Left kidney (tissue), 2 donors: Measurements from ENCODE around the gene CFAP46. TPM values are rescaled to one million over a fixed set of nuclear protein-coding genes. Genes with fewer than 3 reads are reported as not detected.
"Not testable (repeated sequence)": the region's sequence is repeated elsewhere in the genome, so short reads cannot be mapped to it uniquely, and the experiment has no call there.

ENCODE experiments used
- DNase-seq: peaks from one replicate; pipeline ENCODE4 v3.0.0-alpha.2; 2013
- polyA plus RNA-seq: library from polyadenylated mRNA; unstranded; fragments of 120-200 nt; gene quantifications from one replicate; pipeline ENCODE4 v1.2.1, GENCODE V29; 2013; ENCODE audit not compliant: insufficient read length

The CFAP46 gene
- polyA plus RNA-seq, 1 donor, result 7.4 TPM

DNA sequence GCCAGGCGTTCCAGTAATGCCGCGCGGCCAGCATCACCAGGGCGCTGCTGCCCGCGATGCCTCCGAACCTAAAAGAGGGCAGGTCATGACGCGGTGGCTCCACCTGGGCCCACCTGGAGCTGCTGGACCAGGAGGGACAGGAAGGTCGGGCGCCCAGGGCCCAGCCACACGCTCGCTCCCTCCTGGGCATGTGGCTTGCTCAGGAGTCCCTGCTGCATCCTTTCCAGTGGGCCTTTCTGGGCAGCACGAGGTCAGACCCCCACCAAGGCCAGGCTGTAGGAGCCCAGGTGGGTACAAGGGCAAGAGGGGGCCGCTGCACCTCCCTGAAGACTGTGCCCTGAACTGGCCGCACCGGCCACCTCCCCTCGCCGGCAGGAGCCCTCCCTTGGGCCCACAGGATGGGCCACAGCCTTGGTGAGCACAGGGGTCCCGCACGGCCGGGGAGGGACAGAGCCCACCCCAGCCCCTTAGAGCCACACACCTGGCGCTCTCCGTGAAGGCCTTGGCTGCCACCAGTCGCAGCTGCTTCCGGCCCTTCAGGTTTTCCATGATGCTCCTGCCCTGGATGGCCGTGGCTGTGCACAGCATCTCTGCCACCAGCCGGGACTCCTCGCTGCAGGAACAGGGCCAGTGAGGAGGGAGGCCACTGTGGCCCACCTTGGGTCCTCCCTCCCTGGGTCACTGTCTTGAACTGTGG lies 43.2 kb downstream of the CFAP46 start:
- DNase-seq, result no peak

GRCh38 chr10:132898391-132899053 lies 43.8 kb downstream of the CFAP46 start:
- DNase-seq, result no peak

GRCh38 chr10:132897516-132898381 lies 44.6 kb downstream of the CFAP46 start:
- DNase-seq, result no peak

DNA sequence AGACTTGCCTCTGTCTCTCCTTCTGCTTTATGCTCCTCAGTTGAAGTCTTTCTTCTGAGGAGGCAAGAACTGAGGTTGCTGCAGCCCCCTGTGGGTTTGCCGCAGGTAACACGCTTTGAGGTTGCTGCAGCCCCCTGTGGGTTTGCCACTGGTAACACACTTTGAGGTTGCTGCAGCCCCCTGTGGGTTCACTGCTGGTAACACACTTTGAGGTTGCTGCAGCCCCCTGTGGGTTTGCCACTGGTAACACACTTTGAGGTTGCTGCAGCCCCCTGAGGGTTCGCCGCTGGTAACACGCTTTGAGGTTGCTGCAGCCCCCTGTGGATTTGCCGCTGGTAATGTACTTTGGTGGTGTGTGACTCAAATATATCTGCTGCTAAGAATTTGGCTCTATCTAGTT lies 48.6 kb downstream of the CFAP46 start:
- not testable (repeated sequence) for DNase-seq

GRCh38 chr10:132893090-132893489 lies 49.3 kb downstream of the CFAP46 start:
- DNase-seq, result no peak

DNA sequence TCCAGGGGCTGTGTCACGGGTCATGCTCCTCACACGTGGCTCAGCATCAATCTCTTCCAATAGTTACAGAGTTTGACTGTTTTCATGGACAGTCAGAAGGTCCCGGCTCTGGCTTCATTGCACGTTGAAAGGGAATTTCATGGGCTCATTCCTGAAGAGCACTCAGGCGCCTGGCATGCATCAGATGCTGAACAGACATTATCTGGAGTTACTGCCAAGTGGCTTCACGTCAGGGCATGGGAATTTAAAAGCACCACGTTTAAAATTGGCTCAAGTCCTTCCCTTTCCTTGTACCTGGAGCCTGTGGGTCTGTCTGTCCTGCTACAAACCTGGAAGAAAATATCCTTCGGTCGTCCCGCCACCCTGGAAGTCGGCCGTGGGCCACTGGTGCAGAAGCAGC lies 50.4 kb downstream of the CFAP46 start:
- no peak for DNase-seq

GRCh38 chr10:132891368-132891767 lies 51.0 kb downstream of the CFAP46 start:
- DNase-seq, result no peak

- no peak for DNase-seq
These were observed 52.1 kb downstream of the CFAP46 start for GRCh38 chr10:132890301-132890700.

GRCh38 chr10:132889556-132889955 lies 52.8 kb downstream of the CFAP46 start:
- DNase-seq, result no peak

DNA sequence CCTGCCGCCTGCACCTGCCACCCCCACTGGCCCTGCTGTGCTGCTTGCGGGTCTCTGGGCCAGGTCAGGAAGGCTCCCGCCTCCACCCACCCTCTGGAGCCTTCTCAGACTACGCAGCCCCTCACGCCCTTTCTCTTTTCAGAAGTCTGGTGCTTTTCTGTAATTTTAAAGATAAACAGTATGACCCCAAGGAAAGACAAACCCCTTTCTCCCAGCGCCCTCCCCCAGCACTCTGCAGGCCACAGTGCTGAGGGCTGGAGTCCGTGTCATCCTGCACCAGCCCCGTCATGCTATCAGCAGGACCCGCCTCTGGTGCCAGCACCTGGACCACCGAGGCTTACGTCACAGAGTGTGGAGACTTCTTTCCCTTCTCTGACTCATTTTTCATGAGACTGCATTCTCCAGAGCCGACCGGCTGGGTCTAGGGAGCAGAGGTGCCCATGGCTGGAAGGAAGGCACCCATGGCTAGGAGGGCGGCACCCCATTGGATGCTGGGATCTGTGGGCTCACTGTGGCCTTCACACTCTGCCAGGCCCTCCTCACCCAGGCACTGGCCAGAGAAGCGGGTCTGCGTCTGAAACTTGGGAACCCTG lies 53.4 kb downstream of the CFAP46 start:
- no peak for DNase-seq

DNA sequence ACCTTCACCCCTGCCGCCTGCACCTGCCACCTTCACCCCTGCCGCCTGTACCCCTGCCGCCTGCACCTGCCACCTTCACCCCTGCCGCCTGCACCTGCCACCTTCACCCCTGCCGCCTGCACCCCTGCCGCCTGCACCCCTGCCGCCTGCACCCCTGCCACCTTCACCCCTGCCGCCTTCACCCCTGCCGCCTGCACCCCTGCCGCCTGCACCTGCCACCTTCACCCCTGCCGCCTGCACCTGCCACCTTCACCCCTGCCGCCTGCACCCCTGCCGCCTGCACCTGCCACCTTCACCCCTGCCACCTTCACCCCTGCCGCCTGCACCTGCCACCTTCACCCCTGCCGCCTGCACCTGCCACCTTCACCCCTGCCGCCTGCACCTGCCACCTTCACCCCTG lies 53.9 kb downstream of the CFAP46 start:
- DNase-seq, result not testable (repeated sequence)

GRCh38 chr10:132886211-132887099 lies 55.9 kb downstream of the CFAP46 start:
- no peak for DNase-seq

- DNase-seq, result no peak
These were observed 56.7 kb downstream of the CFAP46 start for GRCh38 chr10:132885451-132886210.

DNA sequence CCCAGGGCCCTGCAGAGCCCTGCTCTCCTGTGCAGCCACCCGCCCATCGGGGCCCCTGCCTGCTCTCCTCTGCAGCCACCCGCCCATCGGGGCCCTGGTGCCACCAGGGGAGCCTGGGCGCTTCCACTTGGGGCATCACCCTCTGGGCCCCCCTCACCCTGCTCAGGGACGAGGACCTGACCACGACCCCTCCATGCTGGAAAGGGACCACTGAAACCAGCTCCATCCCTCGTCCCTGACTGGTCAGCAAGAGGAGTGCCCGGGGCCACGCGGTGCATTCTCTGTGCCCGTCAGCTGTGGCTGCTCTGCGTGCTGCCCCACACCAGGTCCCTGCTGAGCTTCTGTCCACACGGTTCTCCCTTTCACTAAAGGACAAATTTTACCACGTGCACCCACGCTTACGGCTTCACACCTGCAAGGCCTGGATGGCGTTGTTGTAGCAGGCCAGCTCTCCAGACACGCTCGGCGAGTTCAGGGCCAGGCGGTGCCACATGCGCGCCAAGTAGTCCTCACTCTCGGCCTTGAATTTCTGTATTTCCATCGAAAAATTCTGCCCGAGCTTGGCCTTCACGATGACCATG lies 57.6 kb downstream of the CFAP46 start:
- DNase-seq, result no peak

DNA sequence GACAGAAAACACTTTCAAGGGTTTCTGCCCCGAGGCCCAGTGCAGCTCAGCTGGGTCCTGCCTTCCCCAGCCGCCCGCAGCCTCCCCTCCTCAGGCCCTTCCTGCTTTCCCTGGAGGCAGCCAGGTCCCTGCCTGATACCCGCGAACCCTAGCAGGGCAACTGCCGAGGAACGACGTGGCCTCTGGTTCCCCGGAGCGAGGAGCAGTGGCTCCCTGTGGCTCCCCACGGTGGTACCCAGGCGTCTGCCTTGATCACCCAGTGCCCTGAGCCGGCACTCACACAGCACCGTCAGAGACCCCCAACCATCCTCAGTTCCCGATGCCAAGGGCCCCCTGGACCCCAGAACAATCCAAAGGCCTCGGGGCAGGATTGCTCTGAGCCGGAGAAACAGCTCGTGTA lies 58.3 kb downstream of the CFAP46 start:
- DNase-seq, result no peak

DNA sequence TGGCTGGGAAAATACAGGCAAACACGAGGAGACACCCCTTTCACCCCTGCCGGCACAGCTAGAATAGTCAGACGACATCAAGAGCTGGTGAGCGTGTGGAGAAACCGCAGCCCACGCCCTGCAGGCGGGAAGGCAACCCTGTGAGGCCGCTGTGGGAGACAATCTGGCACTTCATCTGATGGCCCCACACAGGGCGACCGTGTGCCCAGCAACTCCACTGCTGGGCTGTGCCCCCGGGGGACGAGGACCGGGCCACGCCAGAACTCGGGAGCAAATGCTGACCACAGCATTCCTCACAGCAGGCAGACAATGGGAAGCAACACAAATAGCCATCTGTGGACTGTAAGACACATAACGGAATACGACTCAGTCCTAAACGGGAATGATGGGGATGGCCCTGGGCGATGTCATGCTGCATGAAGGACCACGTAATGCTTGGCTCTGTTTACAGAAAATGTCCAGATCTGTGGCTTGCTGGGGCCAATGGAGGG lies 58.9 kb downstream of the CFAP46 start:
- DNase-seq, result no peak

DNA sequence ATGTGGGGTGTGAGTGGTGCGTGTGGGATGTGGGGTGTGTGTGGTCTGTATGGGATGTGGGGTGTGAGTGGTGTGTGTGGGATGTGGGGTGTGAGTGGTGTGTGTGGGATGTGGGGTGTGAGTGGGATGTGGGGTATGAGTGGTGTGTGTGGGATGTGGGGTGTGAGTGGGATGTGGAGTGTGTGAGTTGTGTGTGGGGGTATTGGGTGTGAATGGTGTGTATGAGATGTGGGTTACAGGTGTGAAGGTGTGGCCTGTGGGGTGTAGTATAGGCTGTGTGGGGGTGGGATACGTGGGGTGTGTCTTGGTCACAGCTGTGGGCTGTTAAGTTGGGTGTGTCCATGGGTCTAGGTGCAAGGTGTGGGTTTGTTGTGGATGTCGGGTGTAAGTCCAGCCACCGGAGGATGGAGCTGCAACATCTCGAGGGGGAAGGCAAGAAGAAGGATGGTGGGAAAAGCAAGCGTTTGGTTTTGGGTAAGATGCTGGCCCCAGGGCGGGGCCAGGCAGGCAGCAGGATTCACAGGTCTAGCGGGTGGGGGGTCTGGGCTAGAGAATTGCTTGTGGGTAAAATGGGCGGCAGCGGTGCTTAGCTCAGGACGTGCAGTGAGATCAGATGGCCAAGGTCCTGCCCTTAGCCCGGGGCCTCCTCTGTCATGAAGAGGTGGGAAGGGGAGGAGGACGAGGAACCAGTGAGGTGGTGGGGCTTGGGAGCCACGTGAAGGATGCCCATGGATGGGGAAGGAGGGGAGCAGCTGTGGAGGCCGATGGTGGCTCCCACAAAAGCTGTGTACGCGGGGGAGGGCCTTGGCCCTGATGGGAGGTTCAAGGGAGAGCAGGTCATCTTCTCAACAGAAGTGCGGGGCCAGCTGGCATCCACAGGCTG lies 60.1 kb downstream of the CFAP46 start:
- DNase-seq, result no peak

DNA sequence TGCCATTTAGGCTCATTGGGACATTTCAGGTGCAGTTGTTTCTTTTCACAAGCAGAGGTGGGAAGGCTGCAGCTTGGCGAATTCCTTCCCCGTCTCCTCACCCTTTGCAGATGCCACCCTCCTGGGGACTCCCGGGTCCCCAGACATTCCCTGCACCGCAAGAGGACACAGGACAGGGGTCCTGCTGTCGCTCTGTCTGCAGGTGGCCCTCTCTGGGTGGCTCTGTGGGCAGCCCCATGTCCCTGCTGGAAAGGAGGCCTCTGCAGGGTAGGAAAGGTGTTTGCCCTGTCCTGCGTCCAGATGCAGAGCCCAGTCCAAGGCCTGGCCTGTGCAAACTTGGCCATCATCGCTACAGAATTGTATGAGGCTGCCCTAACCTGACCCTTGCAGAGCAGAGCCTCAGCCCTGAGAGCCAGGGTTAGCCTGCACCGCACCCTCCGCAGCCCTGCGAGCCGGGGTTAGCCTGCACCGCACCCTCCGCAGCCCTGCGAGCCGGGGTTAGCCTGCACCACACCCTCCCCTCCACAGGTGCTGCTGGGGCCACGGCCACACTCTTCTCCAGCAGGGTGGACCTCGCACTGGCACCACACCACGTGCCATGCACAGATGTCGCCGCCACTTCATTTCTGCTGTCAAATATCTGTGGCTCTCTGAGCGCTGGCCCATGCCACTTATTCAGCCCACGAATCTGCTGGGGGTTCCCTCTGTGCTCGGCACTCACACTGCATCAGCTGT lies 61.0 kb downstream of the CFAP46 start:
- no peak for DNase-seq
